Measurements from ENCODE around the gene NADSYN1. TPM values are rescaled to one million over a fixed set of nuclear protein-coding genes. Genes with fewer than 3 reads are reported as not detected.

The NADSYN1 gene
- total RNA-seq, 1 donor from 2014 or later = 117 TPM

DNA sequence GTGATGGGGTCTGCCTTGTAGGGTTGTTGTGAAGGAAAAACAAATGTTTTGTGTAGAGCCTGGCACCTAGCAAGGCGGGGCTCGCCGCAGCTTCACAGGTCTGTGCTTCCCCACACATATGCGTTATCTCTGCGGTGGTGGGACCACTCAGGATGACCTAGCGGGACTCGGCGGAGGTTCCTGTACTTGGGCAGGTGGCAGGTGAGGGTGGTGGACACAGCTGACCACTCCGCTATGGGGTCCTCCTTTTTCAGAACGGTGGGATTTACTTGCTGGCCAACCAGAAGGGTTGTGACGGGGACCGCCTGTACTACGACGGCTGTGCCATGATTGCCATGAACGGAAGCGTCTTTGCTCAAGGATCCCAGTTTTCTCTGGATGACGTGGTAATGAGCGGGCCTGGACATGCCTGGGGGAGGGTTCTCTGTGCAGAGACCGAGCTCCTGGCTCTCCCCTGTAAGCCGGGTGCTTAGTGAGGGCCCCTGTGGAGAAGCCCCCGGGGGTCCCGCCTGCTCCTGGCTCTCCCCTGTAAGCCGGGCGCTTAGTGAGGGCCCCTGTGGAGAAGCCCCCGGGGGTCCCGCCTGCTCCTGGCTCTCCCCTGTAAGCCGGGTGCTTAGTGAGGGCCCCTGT lies 21.3 kb downstream of the NADSYN1 start:
- intact Hi-C loops (cut with micrococcal nuclease) = no loop called here
- no peak overlapping the region for H3K27ac Mint-ChIP-seq
- H3K36me3 Mint-ChIP-seq (ENCODE audit: low read depth) = peaks cover 34% of the 10 kb centered on the region
- no peaks in the 10 kb centered on the region for H3K27me3 Mint-ChIP-seq (ENCODE audit: low read depth)
- no peaks in the 10 kb centered on the region for H3K9me3 Mint-ChIP-seq
- DNase-seq (ENCODE audit: low spot score) = no peak
- H3K4me3 Mint-ChIP-seq (ENCODE audit: low read depth) = no peak overlapping the region
- peaks cover 3% of the 10 kb centered on the region for H3K4me1 Mint-ChIP-seq (ENCODE audit: low read depth)

DNA sequence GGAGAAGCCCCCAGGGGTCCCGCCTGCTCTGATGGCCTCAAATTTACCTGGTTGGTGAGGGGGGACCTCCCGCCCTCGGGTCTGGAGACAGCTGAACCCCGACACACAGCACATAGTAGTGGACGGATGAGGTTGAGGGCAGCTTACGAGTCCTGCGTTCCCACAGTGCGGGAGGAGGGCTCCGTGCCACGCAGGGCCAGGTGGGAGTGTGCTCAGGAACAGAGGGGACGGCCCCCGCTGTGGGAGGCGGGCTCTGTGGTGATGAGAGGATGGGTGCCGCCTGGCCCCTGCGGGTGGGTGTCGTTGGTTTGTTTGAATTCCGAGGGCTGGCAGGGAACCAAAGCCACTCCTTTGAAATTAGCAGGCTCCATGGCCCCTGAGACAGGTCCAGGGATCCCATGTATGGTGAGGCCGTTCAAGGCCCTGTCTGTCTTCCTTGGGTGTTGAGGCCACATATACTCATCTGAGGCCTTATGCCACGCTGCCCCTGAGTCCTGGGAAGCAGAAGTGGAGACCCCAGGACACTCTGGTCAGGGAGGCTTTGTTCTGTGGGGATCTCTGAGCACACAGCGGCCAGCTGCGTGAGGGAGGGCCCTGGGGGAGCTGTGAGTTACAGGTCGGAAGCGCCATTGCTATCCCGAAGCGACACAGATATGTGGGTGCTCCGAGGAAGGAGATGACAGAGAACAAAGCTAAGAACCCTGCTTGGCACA lies 21.9 kb downstream of the NADSYN1 start:
- no peaks in the 10 kb centered on the region for H3K27me3 Mint-ChIP-seq (ENCODE audit: low read depth)
- H3K9me3 Mint-ChIP-seq = no peaks in the 10 kb centered on the region
- DNase-seq (ENCODE audit: low spot score) = no peak
- intact Hi-C loops (cut with micrococcal nuclease) = no loop called here
- peaks cover 41% of the 10 kb centered on the region for H3K36me3 Mint-ChIP-seq (ENCODE audit: low read depth)
- H3K27ac Mint-ChIP-seq = no peak overlapping the region
- peaks cover 3% of the 10 kb centered on the region for H3K4me1 Mint-ChIP-seq (ENCODE audit: low read depth)
- H3K4me3 Mint-ChIP-seq (ENCODE audit: low read depth) = no peak overlapping the region

DNA sequence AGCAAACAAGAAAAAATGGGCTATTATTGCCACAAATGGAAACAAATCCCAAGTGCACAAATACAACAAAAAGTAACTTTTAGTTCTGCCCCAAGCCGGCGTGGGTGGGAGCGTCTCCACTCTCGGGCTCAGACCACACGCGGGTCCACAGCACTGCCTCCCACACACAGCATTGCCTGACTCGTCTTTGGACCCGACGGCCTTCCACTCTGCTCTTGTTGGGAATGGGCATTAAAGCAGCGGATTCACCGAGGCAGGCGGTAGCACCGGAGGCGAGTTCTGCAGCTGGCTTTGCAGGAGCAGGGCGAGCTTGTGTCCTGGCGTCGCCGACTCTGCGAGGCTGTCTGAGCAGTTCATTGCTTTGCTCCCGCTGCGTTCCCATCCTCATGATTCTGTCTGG lies 23.0 kb downstream of the NADSYN1 start:
- Mint-ChIP-seq H3K27ac (no peak overlapping the region), H3K27me3 (ENCODE audit: low read depth) (no peaks in the 10 kb centered on the region), H3K36me3 (ENCODE audit: low read depth) (peaks cover 44% of the 10 kb centered on the region), H3K4me1 (ENCODE audit: low read depth) (no peaks in the 10 kb centered on the region), H3K4me3 (ENCODE audit: low read depth) (no peak overlapping the region), H3K9me3 (no peaks in the 10 kb centered on the region)
- intact Hi-C loops (cut with micrococcal nuclease) = no loop called here
- no peak for DNase-seq (ENCODE audit: low spot score)

DNA sequence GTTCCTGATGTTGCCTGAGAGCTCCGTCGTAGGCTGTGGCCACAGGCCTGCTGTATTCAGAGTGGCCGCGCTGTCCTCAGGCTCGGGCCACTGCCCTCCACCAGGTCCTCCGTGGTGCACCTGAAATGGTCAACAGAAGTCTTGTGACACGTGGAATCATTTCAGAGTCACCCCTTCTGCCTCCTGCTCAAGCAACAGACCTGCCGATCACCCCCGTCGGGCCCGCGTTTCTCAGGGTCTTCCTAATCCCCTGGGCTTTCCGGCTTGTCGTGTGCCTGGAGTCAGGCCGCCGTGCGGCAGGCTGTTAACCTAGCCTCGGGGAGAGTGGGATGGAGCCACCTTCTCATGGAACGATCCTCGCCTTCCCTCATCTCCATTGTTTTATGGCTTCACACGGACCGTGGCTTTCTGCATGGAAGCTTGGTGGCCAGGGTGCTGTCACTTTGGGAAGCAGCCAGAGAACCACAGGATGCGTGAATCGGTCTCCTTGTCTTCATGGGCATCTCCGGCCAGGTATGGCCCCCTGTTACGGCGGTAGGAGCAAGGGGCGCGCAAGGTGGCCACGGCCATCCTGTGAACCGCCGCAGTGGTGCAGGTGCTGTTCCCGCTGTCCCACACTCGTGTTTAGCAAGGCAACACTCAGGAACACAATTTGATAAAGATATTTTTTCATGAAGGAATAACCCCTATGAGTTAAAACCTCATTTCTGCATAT lies 24.1 kb downstream of the NADSYN1 start:
- Mint-ChIP-seq H3K9me3 (no peaks in the 10 kb centered on the region), H3K27ac (no peak overlapping the region), H3K4me1 (ENCODE audit: low read depth) (no peaks in the 10 kb centered on the region), H3K4me3 (ENCODE audit: low read depth) (no peak overlapping the region), H3K27me3 (ENCODE audit: low read depth) (no peaks in the 10 kb centered on the region), H3K36me3 (ENCODE audit: low read depth) (peaks cover 50% of the 10 kb centered on the region)
- no peak for DNase-seq (ENCODE audit: low spot score)
- intact Hi-C loops (cut with micrococcal nuclease) = no loop called here

DNA sequence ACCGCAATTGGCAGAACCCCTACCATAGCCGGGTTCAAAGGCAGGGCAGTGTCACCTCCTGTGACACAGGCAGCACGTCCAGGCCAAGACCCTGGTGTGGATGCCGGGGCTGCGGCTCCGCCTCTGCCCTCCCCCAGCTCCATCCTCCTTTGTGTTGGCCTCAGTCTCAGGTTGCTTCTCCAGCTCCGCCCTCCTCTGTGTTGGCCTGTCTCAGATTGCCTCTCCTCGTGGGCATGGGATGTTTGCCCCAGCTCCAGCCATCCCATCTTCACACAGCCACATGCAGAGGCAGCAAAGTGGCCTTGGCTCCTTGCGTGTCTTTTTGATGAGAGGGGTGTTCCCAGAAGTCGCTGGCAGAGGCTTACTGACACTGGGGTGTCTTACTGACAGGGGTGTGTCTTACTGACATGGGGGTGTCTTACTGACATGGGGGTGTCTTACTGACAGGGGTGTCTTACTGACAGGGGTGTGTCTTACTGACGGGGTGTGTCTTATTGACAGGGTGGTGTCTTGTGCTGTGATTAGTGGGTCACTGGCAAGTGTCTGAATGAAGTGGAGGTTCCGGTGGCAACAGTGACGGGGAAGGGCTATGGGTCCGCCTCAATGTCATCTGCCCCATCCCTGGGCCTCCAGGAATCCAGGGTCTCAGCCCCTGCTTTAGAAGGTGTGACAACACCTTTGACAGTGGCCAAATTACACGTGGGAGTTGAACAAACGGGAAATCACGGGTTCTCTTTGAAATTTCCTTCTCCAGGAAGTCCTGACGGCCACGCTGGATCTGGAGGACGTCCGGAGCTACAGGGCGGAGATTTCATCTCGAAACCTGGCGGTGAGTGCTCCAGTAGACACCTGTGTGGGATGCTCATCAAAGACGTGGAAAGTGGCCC lies 24.9 kb downstream of the NADSYN1 start:
- no peak for DNase-seq (ENCODE audit: low spot score)
- peaks cover 52% of the 10 kb centered on the region for H3K36me3 Mint-ChIP-seq (ENCODE audit: low read depth)
- intact Hi-C loops (cut with micrococcal nuclease) = no loop called here
- no peak overlapping the region for H3K4me3 Mint-ChIP-seq (ENCODE audit: low read depth)
- no peaks in the 10 kb centered on the region for H3K4me1 Mint-ChIP-seq (ENCODE audit: low read depth)
- H3K27ac Mint-ChIP-seq = no peak overlapping the region
- H3K9me3 Mint-ChIP-seq = no peaks in the 10 kb centered on the region
- H3K27me3 Mint-ChIP-seq (ENCODE audit: low read depth) = no peaks in the 10 kb centered on the region

DNA sequence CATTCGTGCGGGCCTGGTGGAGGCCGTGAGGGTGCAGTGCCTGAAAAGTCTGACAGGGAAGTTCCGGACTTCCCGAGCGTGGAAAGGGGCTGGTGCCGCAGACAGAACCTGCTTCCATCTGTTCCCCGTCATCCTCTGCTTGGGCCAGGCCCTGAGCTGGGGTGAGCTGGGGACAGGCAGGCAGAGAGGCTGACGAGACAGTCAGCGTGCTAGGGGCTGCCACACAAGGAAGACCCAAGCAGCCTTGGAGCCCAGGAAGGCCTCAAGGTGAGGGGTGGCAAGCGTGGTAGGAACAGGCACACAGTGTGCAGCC lies 25.5 kb downstream of the NADSYN1 start:
- no peaks in the 10 kb centered on the region for H3K4me1 Mint-ChIP-seq (ENCODE audit: low read depth)
- H3K27ac Mint-ChIP-seq = no peak overlapping the region
- intact Hi-C loops (cut with micrococcal nuclease) = no loop called here
- no peak overlapping the region for H3K4me3 Mint-ChIP-seq (ENCODE audit: low read depth)
- peaks cover 54% of the 10 kb centered on the region for H3K36me3 Mint-ChIP-seq (ENCODE audit: low read depth)
- DNase-seq (ENCODE audit: low spot score) = no peak
- H3K9me3 Mint-ChIP-seq = no peaks in the 10 kb centered on the region
- H3K27me3 Mint-ChIP-seq (ENCODE audit: low read depth) = no peaks in the 10 kb centered on the region

DNA sequence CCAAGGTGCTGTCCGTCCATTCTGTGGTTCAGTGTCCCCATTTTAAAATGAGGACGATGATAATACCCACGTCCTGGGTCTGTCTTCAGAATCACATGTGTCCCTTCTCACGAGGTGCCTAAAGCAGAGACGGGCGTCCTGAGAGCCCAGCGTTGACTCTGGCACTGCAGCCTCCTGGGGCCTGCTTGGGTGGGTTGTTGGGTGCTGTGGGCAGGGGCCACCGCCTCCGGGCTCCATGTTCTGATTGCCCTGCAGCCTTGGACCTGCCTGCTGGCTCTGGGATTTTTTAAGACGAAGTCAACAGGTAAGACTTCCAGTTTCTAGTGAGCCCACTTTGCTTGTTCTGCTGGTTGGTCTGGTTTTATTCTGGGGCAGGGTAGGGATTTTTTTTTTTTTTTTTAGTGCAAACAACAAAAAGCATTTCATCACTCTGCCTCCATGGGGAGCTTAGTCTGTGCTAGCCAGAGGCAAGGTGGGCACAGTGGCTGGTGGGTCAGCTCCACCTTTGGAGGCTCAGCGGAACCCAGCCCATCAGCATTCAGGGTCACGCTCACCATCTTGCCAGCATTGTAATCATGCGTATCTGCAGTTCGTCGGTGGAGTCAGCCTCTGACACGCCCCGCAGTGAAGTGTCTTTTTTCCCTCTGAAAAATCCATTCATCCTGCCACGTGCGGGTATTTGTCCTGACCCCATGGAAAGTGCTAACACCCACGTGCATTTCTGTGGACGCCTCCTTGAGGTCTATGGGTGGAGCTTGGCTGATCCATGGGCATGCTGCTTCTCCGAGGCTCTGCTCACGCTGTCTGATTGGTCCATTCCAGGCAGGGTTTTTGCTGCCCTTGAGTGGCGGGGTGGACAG lies 28.3 kb downstream of the NADSYN1 start:
- intact Hi-C loops (cut with micrococcal nuclease) = no loop called here
- DNase-seq (ENCODE audit: low spot score) = no peak
- Mint-ChIP-seq H3K4me1 (ENCODE audit: low read depth) (no peaks in the 10 kb centered on the region), H3K27me3 (ENCODE audit: low read depth) (no peaks in the 10 kb centered on the region), H3K4me3 (ENCODE audit: low read depth) (no peak overlapping the region), H3K9me3 (no peaks in the 10 kb centered on the region), H3K36me3 (ENCODE audit: low read depth) (peaks cover 72% of the 10 kb centered on the region), H3K27ac (no peak overlapping the region)

DNA sequence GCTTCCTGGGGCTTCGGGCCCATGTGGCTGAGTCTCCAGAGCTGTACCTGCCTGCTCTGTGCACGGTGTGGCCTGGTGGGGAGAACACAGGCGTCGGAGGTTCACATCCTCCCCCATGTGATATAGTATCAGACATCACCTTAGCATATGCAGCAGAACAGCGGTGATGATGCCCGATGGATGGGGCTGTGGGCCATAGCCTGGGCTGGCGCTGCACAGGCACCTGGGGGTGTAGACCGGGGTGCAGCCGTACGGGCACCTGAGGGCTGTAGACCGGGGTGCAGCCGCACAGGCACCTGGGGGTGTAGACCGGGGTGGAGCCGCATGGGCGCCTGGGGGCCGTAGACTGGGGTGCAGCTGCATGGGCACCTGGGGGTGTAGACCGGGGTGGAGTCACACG lies 29.2 kb downstream of the NADSYN1 start:
- H3K4me1 Mint-ChIP-seq (ENCODE audit: low read depth) = no peaks in the 10 kb centered on the region
- intact Hi-C loops (cut with micrococcal nuclease) = no loop called here
- peaks cover 76% of the 10 kb centered on the region for H3K36me3 Mint-ChIP-seq (ENCODE audit: low read depth)
- no peaks in the 10 kb centered on the region for H3K27me3 Mint-ChIP-seq (ENCODE audit: low read depth)
- no peaks in the 10 kb centered on the region for H3K9me3 Mint-ChIP-seq
- DNase-seq (ENCODE audit: low spot score) = no peak
- no peak overlapping the region for H3K27ac Mint-ChIP-seq
- no peak overlapping the region for H3K4me3 Mint-ChIP-seq (ENCODE audit: low read depth)

DNA sequence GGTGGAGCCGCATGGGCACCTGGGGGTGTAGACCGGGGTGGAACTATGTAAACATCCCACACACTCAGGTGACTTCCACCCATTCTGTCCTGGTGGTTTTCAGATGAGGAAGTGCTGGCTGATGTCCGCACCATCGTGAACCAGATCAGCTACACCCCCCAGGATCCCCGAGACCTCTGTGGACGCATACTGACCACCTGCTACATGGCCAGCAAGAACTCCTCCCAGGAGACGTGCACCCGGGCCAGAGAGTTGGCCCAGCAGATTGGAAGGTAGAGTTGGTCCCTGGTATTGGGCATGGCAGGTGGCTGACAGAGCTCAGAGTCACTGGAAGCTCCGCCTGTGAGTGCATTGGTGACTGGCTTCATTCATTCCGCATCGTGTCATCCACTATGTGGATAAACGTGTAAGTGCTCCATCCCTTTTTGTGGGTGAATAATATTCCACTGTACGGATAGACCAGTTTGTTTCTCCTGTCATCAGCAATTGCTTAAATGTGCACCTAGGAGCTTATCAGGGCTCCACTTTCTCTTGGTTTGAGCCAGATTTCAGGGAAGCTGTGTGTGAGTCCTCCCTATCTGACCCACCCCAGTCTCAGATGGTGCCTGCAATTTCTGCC lies 29.9 kb downstream of the NADSYN1 start:
- H3K4me1 Mint-ChIP-seq (ENCODE audit: low read depth) = peaks cover 1% of the 10 kb centered on the region
- no peak overlapping the region for H3K27ac Mint-ChIP-seq
- H3K4me3 Mint-ChIP-seq (ENCODE audit: low read depth) = no peak overlapping the region
- intact Hi-C loops (cut with micrococcal nuclease) = no loop called here
- no peak for DNase-seq (ENCODE audit: low spot score)
- H3K36me3 Mint-ChIP-seq (ENCODE audit: low read depth) = peaks cover 75% of the 10 kb centered on the region
- H3K9me3 Mint-ChIP-seq = no peaks in the 10 kb centered on the region
- H3K27me3 Mint-ChIP-seq (ENCODE audit: low read depth) = no peaks in the 10 kb centered on the region

DNA sequence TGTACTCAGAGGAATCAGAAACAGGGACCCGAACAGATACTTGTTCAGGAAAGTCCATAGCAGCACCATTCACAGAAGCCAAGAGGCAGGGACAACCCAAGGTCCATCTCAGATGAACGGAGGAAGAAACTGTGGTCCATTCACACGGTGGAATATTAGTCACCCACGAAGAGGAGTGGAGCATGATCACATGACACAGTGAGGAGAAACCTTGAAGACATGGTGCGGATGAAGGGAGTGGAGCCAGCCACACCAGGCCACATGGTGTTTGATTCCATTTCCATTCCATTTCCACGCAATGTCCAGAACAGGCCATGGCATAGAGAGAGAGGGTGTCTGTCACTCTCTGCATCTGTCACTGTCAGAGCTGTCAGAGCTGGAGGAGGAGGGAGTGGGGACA lies 30.7 kb downstream of the NADSYN1 start:
- Mint-ChIP-seq H3K27me3 (ENCODE audit: low read depth) (no peaks in the 10 kb centered on the region), H3K9me3 (no peaks in the 10 kb centered on the region), H3K4me3 (ENCODE audit: low read depth) (no peak overlapping the region), H3K36me3 (ENCODE audit: low read depth) (peaks cover 78% of the 10 kb centered on the region), H3K27ac (no peak overlapping the region), H3K4me1 (ENCODE audit: low read depth) (peaks cover 10% of the 10 kb centered on the region)
- no peak for DNase-seq (ENCODE audit: low spot score)
- intact Hi-C loops (cut with micrococcal nuclease) = no loop called here

DNA sequence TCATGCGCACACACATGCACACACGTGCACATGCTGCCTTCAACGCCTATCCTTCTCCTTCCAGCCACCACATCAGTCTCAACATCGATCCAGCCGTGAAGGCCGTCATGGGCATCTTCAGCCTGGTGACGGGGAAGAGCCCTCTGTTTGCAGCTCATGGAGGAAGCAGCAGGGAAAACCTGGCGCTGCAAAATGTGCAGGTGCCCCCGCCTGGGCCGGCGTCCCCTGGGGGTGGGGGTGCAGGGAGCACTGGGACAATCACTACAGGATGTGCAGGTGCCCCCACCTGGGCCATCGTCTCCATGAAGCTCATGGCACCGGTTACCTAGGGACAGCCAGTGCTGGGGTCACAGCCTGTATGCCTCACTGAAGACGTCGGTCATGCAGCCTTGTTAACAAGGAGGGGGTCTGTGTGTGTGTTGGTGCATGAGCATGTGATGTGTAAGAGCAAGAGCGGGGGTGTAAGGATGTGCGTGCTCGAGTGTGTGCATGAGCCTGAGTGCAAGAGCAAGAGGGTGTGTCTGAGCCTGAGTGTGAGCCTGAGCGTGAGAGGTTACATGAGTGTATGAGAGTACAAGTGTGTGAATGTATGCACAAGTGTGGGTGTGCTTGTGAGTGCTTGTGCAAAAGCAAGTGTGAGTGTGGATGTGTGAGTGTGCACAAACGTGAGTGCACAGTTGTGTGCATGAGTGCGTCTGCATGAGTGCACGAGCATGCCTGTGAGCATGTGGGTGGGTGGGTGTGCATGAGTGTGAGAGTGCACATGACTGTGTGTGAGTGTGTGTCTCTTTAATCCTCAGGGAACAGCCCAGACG lies 31.5 kb downstream of the NADSYN1 start:
- H3K9me3 Mint-ChIP-seq = no peaks in the 10 kb centered on the region
- intact Hi-C loops (cut with micrococcal nuclease) = no loop called here
- H3K4me1 Mint-ChIP-seq (ENCODE audit: low read depth) = peaks cover 16% of the 10 kb centered on the region
- no peak for DNase-seq (ENCODE audit: low spot score)
- H3K27me3 Mint-ChIP-seq (ENCODE audit: low read depth) = no peaks in the 10 kb centered on the region
- H3K27ac Mint-ChIP-seq = no peak overlapping the region
- H3K36me3 Mint-ChIP-seq (ENCODE audit: low read depth) = peaks cover 82% of the 10 kb centered on the region
- H3K4me3 Mint-ChIP-seq (ENCODE audit: low read depth) = no peak overlapping the region

Measured in activated T-helper 2 cell treated with anti-CD3 and anti-CD28 coated beads, Interferon-gamma antibody, Interleukin-2, Interleukin-4, amounts not matched to agents 10 μg/mL and 5 μg/mL and 100 μg/mL, durations not matched to agents 14 hours and 24 hours and 36 hours (primary cell).